ENCODE results near the gene RXFP3.

Gene RXFP3

GRCh38 chr5:33892620-33893137 lies 43.5 kb upstream of the RXFP3 start:
- H3K27me3 ChIP-seq (ENCODE audit: insufficient read depth, low read length, poor library complexity), result no peaks in the 10 kb centered on the region
- no peak for TF ChIP-seq CTCF (IDR thresholded peaks at IDR 0.05; ENCODE audit: borderline replicate concordance, extremely low read depth, low read length, poor library complexity, severe bottlenecking)
- TF ChIP-seq EZH2 (IDR thresholded peaks at IDR 0.05; ENCODE audit: borderline replicate concordance, low read depth, low read length, severe bottlenecking), result no peak
- no peak overlapping the region for H3K9ac ChIP-seq (ENCODE audit: low read depth, low read length)
- no peak overlapping the region for H3K4me2 ChIP-seq (ENCODE audit: insufficient read depth, low read length)
- H3K79me2 ChIP-seq (ENCODE audit: insufficient read depth, low read length), result no peaks in the 10 kb centered on the region
- no peak overlapping the region for H2AFZ ChIP-seq (ENCODE audit: low read depth, low read length)
- no peak for ATAC-seq (ENCODE audit: insufficient read depth, low read depth)
- H4K20me1 ChIP-seq (ENCODE audit: insufficient read depth, low read length), result no peaks in the 10 kb centered on the region
- no peaks in the 10 kb centered on the region for H3K9me3 ChIP-seq (ENCODE audit: insufficient read depth, low read length, severe bottlenecking)
- H3K4me3 ChIP-seq (ENCODE audit: low read depth in 1 of 2, low read length in 2 of 2), result no peak overlapping the region
- H3K36me3 ChIP-seq (ENCODE audit: insufficient read depth, low read length), result no peaks in the 10 kb centered on the region
- no peaks in the 10 kb centered on the region for H3K4me1 ChIP-seq (ENCODE audit: insufficient read depth, low read length)
- no peak for DNase-seq
- H3K27ac ChIP-seq (ENCODE audit: low read length), result no peak overlapping the region

GRCh38 chr5:33894566-33894965 lies 41.6 kb upstream of the RXFP3 start:
- H3K9me3 ChIP-seq (ENCODE audit: insufficient read depth, low read length, severe bottlenecking), result no peaks in the 10 kb centered on the region
- H3K79me2 ChIP-seq (ENCODE audit: insufficient read depth, low read length), result no peaks in the 10 kb centered on the region
- H3K9ac ChIP-seq (ENCODE audit: low read depth, low read length), result no peak overlapping the region
- H3K27ac ChIP-seq (ENCODE audit: low read length), result no peak overlapping the region
- H2AFZ ChIP-seq (ENCODE audit: low read depth, low read length), result no peak overlapping the region
- H3K4me2 ChIP-seq (ENCODE audit: insufficient read depth, low read length), result no peak overlapping the region
- H3K4me3 ChIP-seq (ENCODE audit: low read depth in 1 of 2, low read length in 2 of 2), result no peak overlapping the region
- H3K4me1 ChIP-seq (ENCODE audit: insufficient read depth, low read length), result no peaks in the 10 kb centered on the region
- H3K27me3 ChIP-seq (ENCODE audit: insufficient read depth, low read length, poor library complexity), result no peaks in the 10 kb centered on the region
- DNase-seq (no peak), ATAC-seq (ENCODE audit: insufficient read depth, low read depth) (no peak)
- H4K20me1 ChIP-seq (ENCODE audit: insufficient read depth, low read length), result no peaks in the 10 kb centered on the region
- TF ChIP-seq CTCF (IDR thresholded peaks at IDR 0.05; ENCODE audit: borderline replicate concordance, extremely low read depth, low read length, poor library complexity, severe bottlenecking) (no peak), EZH2 (IDR thresholded peaks at IDR 0.05; ENCODE audit: borderline replicate concordance, low read depth, low read length, severe bottlenecking) (no peak)
- H3K36me3 ChIP-seq (ENCODE audit: insufficient read depth, low read length), result no peaks in the 10 kb centered on the region

GRCh38 chr5:33901156-33901555 lies 35.0 kb upstream of the RXFP3 start:
- H3K27ac ChIP-seq (ENCODE audit: low read length), result no peak overlapping the region
- peaks cover 13% of the 10 kb centered on the region for H3K9me3 ChIP-seq (ENCODE audit: insufficient read depth, low read length, severe bottlenecking)
- no peak overlapping the region for H3K9ac ChIP-seq (ENCODE audit: low read depth, low read length)
- DNase-seq, result no peak
- H3K79me2 ChIP-seq (ENCODE audit: insufficient read depth, low read length), result no peaks in the 10 kb centered on the region
- H3K36me3 ChIP-seq (ENCODE audit: insufficient read depth, low read length), result no peaks in the 10 kb centered on the region
- no peak overlapping the region for H3K4me3 ChIP-seq (ENCODE audit: low read depth in 1 of 2, low read length in 2 of 2)
- H4K20me1 ChIP-seq (ENCODE audit: insufficient read depth, low read length), result no peaks in the 10 kb centered on the region
- no peak overlapping the region for H3K4me2 ChIP-seq (ENCODE audit: insufficient read depth, low read length)
- no peak for TF ChIP-seq CTCF (IDR thresholded peaks at IDR 0.05; ENCODE audit: borderline replicate concordance, extremely low read depth, low read length, poor library complexity, severe bottlenecking)
- no peak for TF ChIP-seq EZH2 (IDR thresholded peaks at IDR 0.05; ENCODE audit: borderline replicate concordance, low read depth, low read length, severe bottlenecking)
- no peak overlapping the region for H2AFZ ChIP-seq (ENCODE audit: low read depth, low read length)
- H3K4me1 ChIP-seq (ENCODE audit: insufficient read depth, low read length), result no peaks in the 10 kb centered on the region
- H3K27me3 ChIP-seq (ENCODE audit: insufficient read depth, low read length, poor library complexity), result no peaks in the 10 kb centered on the region
- no peak for ATAC-seq (ENCODE audit: insufficient read depth, low read depth)

- peaks cover 22% of the 10 kb centered on the region for H3K9me3 ChIP-seq (ENCODE audit: insufficient read depth, low read length, severe bottlenecking)
Observed at GRCh38 chr5:33903118-33903517, 33.1 kb upstream of the RXFP3 start.

More at GRCh38 chr5:33903118-33903517, 33.1 kb upstream of the RXFP3 start:
- Histone ChIP-seq H3K4me1 (ENCODE audit: insufficient read depth, low read length) (no peaks in the 10 kb centered on the region), H2AFZ (ENCODE audit: low read depth, low read length) (no peak overlapping the region), H3K27ac (ENCODE audit: low read length) (no peak overlapping the region), H3K27me3 (ENCODE audit: insufficient read depth, low read length, poor library complexity) (no peaks in the 10 kb centered on the region), H3K79me2 (ENCODE audit: insufficient read depth, low read length) (no peaks in the 10 kb centered on the region), H3K4me3 (ENCODE audit: low read depth in 1 of 2, low read length in 2 of 2) (no peak overlapping the region), H4K20me1 (ENCODE audit: insufficient read depth, low read length) (no peaks in the 10 kb centered on the region), H3K4me2 (ENCODE audit: insufficient read depth, low read length) (no peak overlapping the region), H3K9ac (ENCODE audit: low read depth, low read length) (no peak overlapping the region), H3K36me3 (ENCODE audit: insufficient read depth, low read length) (no peaks in the 10 kb centered on the region)
- no peak for DNase-seq
- TF ChIP-seq CTCF (IDR thresholded peaks at IDR 0.05; ENCODE audit: borderline replicate concordance, extremely low read depth, low read length, poor library complexity, severe bottlenecking) (no peak), EZH2 (IDR thresholded peaks at IDR 0.05; ENCODE audit: borderline replicate concordance, low read depth, low read length, severe bottlenecking) (no peak)
- no peak for ATAC-seq (ENCODE audit: insufficient read depth, low read depth)
